HepG2 (cell line): ENCODE measurements around the gene VGF. TPM values are rescaled to one million over a fixed set of nuclear protein-coding genes. Genes with fewer than 3 reads are reported as not detected.

Source experiments
- ATAC-seq: fragments of 200-7000 bp; cut with Tn5 transposase; 3 replicates; pipeline ENCODE4 v1.9.1; 2020; ENCODE audit warnings: mild to moderate bottlenecking, moderate library complexity
- BruUV-seq: library from RNA; stranded (reverse); fragments of 400-500 nt; replicated peaks from 2 replicates; lab custom pipeline; 2021; lab: Mats Ljungman, UMichigan
- CTCF ChIA-PET: fragments of 300-600 bp; formaldehyde crosslinking; extraction: SDS; loops from one replicate; lab custom pipeline; 2021; ENCODE audit warnings: low total read pairs, inconsistent platforms, low intra/inter-chr PET ratio; lab: Yijun Ruan, JAX
- POLR2A ChIA-PET: fragments of 350-600 bp; sonication (Branson Sonifier 250); formaldehyde crosslinking; loops from one replicate; lab custom pipeline; 2020; ENCODE audit warnings: antibody characterized with exemption, inconsistent platforms; lab: Yijun Ruan, JAX
- DNase-seq: peaks from one replicate; pipeline ENCODE4 v3.0.0-alpha.2; 2015; ENCODE audit warnings: low spot score
- FAIRE-seq: peaks from 3 replicates; lab custom pipeline; 2011; peaks lifted over from hg19 to GRCh38; lab: Jason Lieb, UNC
- H2AFZ ChIP-seq: one replicate; pipeline ENCODE4 v1.6.1; 2011; ENCODE audit warnings: low read length, inconsistent platforms
- H3K27ac ChIP-seq: fragments of 300-600 bp; 3 replicates; pipeline ENCODE4 v1.8.0; 2011; ENCODE audit warnings: mixed run types, mild to moderate bottlenecking, mixed read lengths, low read length, inconsistent platforms; ENCODE audit not compliant: insufficient read depth; ENCODE audit errors: extremely low read length
- H3K27me3 ChIP-seq, 2 experiments: fragments of 200-600 bp in 1 of 2; 2 replicates in 1 of 2; 3 replicates in 1 of 2; pipeline versions ENCODE4 v1.6.0 to v1.8.0; 2011; ENCODE audit warnings: low read length in 2 of 2, mild to moderate bottlenecking in 2 of 2, moderate library complexity in 2 of 2, inconsistent platforms in 1 of 2; ENCODE audit not compliant: insufficient read depth in 2 of 2, control insufficient read depth in 1 of 2
- H3K36me3 ChIP-seq, 2 experiments: fragments of 200-600 bp in 1 of 2; replicated peaks in 1 of 2; 2 replicates in 1 of 2; 3 replicates in 1 of 2; pipeline versions ENCODE4 v1.5.1 to v1.8.0; 2011; ENCODE audit warnings: low read length in 2 of 2, inconsistent platforms in 1 of 2; ENCODE audit not compliant: insufficient read depth in 2 of 2, control insufficient read depth in 1 of 2
- H3K4me1 ChIP-seq: 2 replicates; pipeline ENCODE4 v1.5.1; 2012; ENCODE audit warnings: low read length, inconsistent platforms; ENCODE audit not compliant: insufficient read depth
- H3K4me2 ChIP-seq: 2 replicates; pipeline ENCODE4 v1.6.0; 2011; ENCODE audit warnings: low read depth, low read length, inconsistent platforms
- H3K4me3 ChIP-seq, 3 experiments: fragments of 200-600 bp in 1 of 3; sonication (generic), shearing (Covaris generic) in 1 of 3; replicated peaks in 1 of 3; 2 replicates each; pipeline ENCODE4 v1.5.1; 2011 to 2016; ENCODE audit warnings: low read length in 3 of 3, inconsistent platforms in 2 of 3, low read depth in 2 of 3, mild to moderate bottlenecking in 2 of 3, control low read depth in 1 of 3, mixed read lengths in 1 of 3; ENCODE audit not compliant: insufficient read depth in 1 of 3
- H3K79me2 ChIP-seq: one replicate; pipeline ENCODE4 v1.6.1; 2011; ENCODE audit warnings: low read length, inconsistent platforms; ENCODE audit not compliant: insufficient read depth
- H3K9ac ChIP-seq: 2 replicates; pipeline ENCODE4 v1.6.0; 2011; ENCODE audit warnings: mild to moderate bottlenecking, low read depth, low read length, inconsistent platforms; ENCODE audit not compliant: insufficient read depth
- H3K9me3 ChIP-seq: 2 replicates; pipeline ENCODE4 v1.5.1; 2012; ENCODE audit warnings: mild to moderate bottlenecking, low read length
- H4K20me1 ChIP-seq: 2 replicates; pipeline ENCODE4 v1.6.0; 2011; ENCODE audit warnings: inconsistent platforms, mild to moderate bottlenecking, low read length, moderate library complexity; ENCODE audit not compliant: insufficient read depth
- AGO1 ChIP-seq: fragments of 200-400 bp; formaldehyde crosslinking; IDR thresholded peaks from 2 replicates; pipeline ENCODE4 v1.6.1; 2017; ENCODE audit warnings: mild to moderate bottlenecking, low read depth, low read length, moderate library complexity; ENCODE audit not compliant: poor library complexity, severe bottlenecking
- AGO2 ChIP-seq: fragments of 200-400 bp; formaldehyde crosslinking; optimal IDR thresholded peaks from 2 replicates; pipeline ENCODE3; 2017; ENCODE audit warnings: mild to moderate bottlenecking, low read depth, low read length, moderate library complexity
- HNRNPUL1 ChIP-seq: fragments of 200-400 bp; formaldehyde crosslinking; IDR thresholded peaks from 2 replicates; pipeline ENCODE4 v1.6.1; 2017; ENCODE audit warnings: low read depth, mild to moderate bottlenecking, low read length, moderate library complexity
- IKZF5 ChIP-seq: IDR thresholded peaks from 2 replicates; pipeline ENCODE4 v1.6.1; 2018; ENCODE audit warnings: missing genetic modification reagents, mild to moderate bottlenecking, missing compliant biosample characterization
- POLR2A ChIP-seq, 2 experiments: IDR thresholded peaks; 2 replicates each; pipeline ENCODE4 v1.6.1; 2011; ENCODE audit warnings: low read depth in 2 of 2, low read length in 2 of 2, mild to moderate bottlenecking in 1 of 2, moderate library complexity in 1 of 2; ENCODE audit not compliant: insufficient read depth in 1 of 2
- POLR2G ChIP-seq: fragments of 200-400 bp; formaldehyde crosslinking; IDR thresholded peaks from 2 replicates; pipeline ENCODE4 v1.6.1; 2018; ENCODE audit warnings: mild to moderate bottlenecking, low read depth, low read length, moderate library complexity
- RBFOX2 ChIP-seq: fragments of 200-400 bp; formaldehyde crosslinking; IDR thresholded peaks from 2 replicates; pipeline ENCODE4 v1.6.1; 2017; ENCODE audit warnings: low read depth, mild to moderate bottlenecking, low read length
- ZFP41 ChIP-seq: sonication (generic); formaldehyde crosslinking; IDR thresholded peaks from 2 replicates; pipeline ENCODE4 v1.4.0; 2020; ENCODE audit warnings: mild to moderate bottlenecking, missing genetic modification reagents, borderline replicate concordance
- ZNF317 ChIP-seq: sonication (generic); formaldehyde crosslinking; IDR thresholded peaks from 2 replicates; pipeline ENCODE4 v1.5.0; 2020; ENCODE audit warnings: mild to moderate bottlenecking, missing genetic modification reagents
- ZNF501 ChIP-seq: sonication (generic); formaldehyde crosslinking; IDR thresholded peaks from 2 replicates; pipeline ENCODE4 v1.5.1; 2020; ENCODE audit warnings: mild to moderate bottlenecking, moderate library complexity, missing genetic modification reagents
- ZNF891 ChIP-seq: sonication (generic); formaldehyde crosslinking; IDR thresholded peaks from 2 replicates; pipeline ENCODE4 v1.5.0; 2020; ENCODE audit warnings: mild to moderate bottlenecking, missing genetic modification reagents
- WGBS: methylation state at CpG from one replicate; pipeline ENCODE4 v1.1.6; 2017; ENCODE audit warnings: low lambda C conversion rate; 5-methylcytosine and 5-hydroxymethylcytosine counted together
- in situ Hi-C: cut with HindIII; loops from 2 replicates; pipeline ENCODE4 v1.10.0; 2017; ENCODE audit warnings: low pct_unique_long_range_greater_than_20kb; ENCODE audit not compliant: extremely low pct_ligation_motif_present
- intact Hi-C: fragments of 100-400 bp; cut with micrococcal nuclease; formaldehyde crosslinking; loops from one replicate; pipeline ENCODE4 v1.10.0; 2022; ENCODE audit not compliant: unreplicated experiment
- polyA plus RNA-seq, 8 experiments: library from polyadenylated mRNA; depleted of rRNA in 3 of 8; stranded (reverse) in 7 of 8; unstranded in 1 of 8; fragments of >200 nt; fragmentation: Illumina TruSeq in 4 of 8; extraction: Trizol in 4 of 8; gene quantifications; 2 replicates each; pipeline versions ENCODE4 v1.2.1 to v1.2.3, GENCODE V29; 2011 to 2016; ENCODE audit warnings: low read depth in 4 of 8, missing spikeins in 1 of 8, mixed read lengths in 1 of 8; ENCODE audit not compliant: insufficient read depth in 1 of 8
- total RNA-seq, 5 experiments: library from RNA; depleted of rRNA; stranded (reverse); fragments of >200 nt; fragmentation: Illumina TruSeq; extraction: Trizol; gene quantifications; 2 replicates each; pipeline ENCODE4 v1.2.3, GENCODE V29; 2016; ENCODE audit warnings: low read depth in 1 of 5
- TF ChIP-seq, protein P1 (sequence below): sonication (generic); formaldehyde crosslinking; IDR thresholded peaks from 2 replicates; pipeline ENCODE4 v1.4.0; 2020; ENCODE audit warnings: mild to moderate bottlenecking, low read depth, missing genetic modification reagents

The VGF gene
- total and polyA plus RNA-seq, 2 of the 13 experiments (the other 11 are each of a cell fraction or from before 2014, with no cell fraction given) = 0.12 to 0.46 TPM

- Histone ChIP-seq H3K4me3 (no peak overlapping the region), H3K4me2 (no peak overlapping the region), H3K27ac (no peak overlapping the region), H3K9ac (no peak overlapping the region), H3K36me3 (peaks cover 15 to 26% of the 10 kb centered on the region in 2 experiments; a peak in 4 of 5 replicates), H4K20me1 (no peaks in the 10 kb centered on the region), H3K27me3 (no peaks in the 10 kb centered on the region), H3K9me3 (no peaks in the 10 kb centered on the region), H2AFZ (no peak overlapping the region), H3K4me1 (peaks cover 17% of the 10 kb centered on the region), H3K79me2 (no peaks in the 10 kb centered on the region)
- TF ChIP-seq IKZF5 (CRISPR knock-in tag) (no peak), HNRNPUL1 (no peak), ZNF891 (CRISPR knock-in tag) (no peak), RBFOX2 (peak; percentile 75), ZFP41 (CRISPR knock-in tag) (no peak), POLR2G (peak; percentile 19; the same call in 1 of the 2 replicates), ZNF501 (CRISPR knock-in tag) (no peak), ZNF317 (CRISPR knock-in tag) (no peak), AGO1 (peak; percentile 90), POLR2A (IDR thresholded peaks at IDR 0.05; ENCODE audit: insufficient read depth in 1 of 2, low read depth in 2 of 2, low read length in 2 of 2) (peak; percentile 20 to 47; a peak in 1 of 4 replicates), AGO2 (peak; percentile 77)
- TF ChIP-seq, protein P1, sequence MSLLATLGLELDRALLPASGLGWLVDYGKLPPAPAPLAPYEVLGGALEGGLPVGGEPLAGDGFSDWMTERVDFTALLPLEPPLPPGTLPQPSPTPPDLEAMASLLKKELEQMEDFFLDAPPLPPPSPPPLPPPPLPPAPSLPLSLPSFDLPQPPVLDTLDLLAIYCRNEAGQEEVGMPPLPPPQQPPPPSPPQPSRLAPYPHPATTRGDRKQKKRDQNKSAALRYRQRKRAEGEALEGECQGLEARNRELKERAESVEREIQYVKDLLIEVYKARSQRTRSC (CRISPR knock-in tag) = no peak
- FAIRE-seq (no peak), DNase-seq (no peak), ATAC-seq (no peak)
- ChIA-PET CTCF (no interaction called here), POLR2A (interaction anchor here (0.5 to 11.6 kb wide), 3 partner anchors 8 to 30 kb away, joined by 4 to 202 read pairs (median 6); partner anchors contain the start of genes CLDN15, PLOD3 and ZNHIT1)
- in situ Hi-C loops (no loop called here), intact Hi-C loops (no loop called here)
- WGBS = 96% methylated on average over 10 of the region's 17 CpGs
- BruUV-seq = no TSS peak
These were observed 42.1 kb upstream of the VGF start for GRCh38 chr7:101207459-101207858.
